H1 (cell line): Measurements from ENCODE around the gene MMP21. TPM values are rescaled to one million over a fixed set of nuclear protein-coding genes. Genes with fewer than 3 reads are reported as not detected.

Experiments
- CTCF ChIA-PET: fragments of 300-600 bp; sonication (Branson Sonifier 250); formaldehyde crosslinking; loops from one replicate; lab custom pipeline; 2021; ENCODE audit not compliant: partially characterized antibody; lab: Charles Lee
- POLR2A ChIA-PET: fragments of 300-600 bp; sonication (Branson Sonifier 250); formaldehyde crosslinking; loops from one replicate; lab custom pipeline; 2021; ENCODE audit warnings: inconsistent platforms; ENCODE audit not compliant: partially characterized antibody; lab: Charles Lee
- DNase-seq, 2 experiments: peaks; one replicate each; pipeline versions ENCODE4 v3.0.0 to v3.0.0-alpha.2; 2010 to 2022; ENCODE audit warnings: low spot score in 2 of 2, low read depth in 1 of 2, mixed read lengths in 1 of 2
- FAIRE-seq: peaks from 2 replicates; lab custom pipeline; 2011; peaks lifted over from hg19 to GRCh38; lab: Jason Lieb, UNC
- H2AFZ ChIP-seq: 2 replicates; pipeline ENCODE4 v1.8.1; 2012; ENCODE audit warnings: low read length, inconsistent platforms
- H2AK5ac ChIP-seq: 2 replicates; pipeline ENCODE4 v1.6.1; 2013; ENCODE audit warnings: low read depth, low read length
- H2BK120ac ChIP-seq: replicated peaks from 2 replicates; pipeline ENCODE3; 2013; ENCODE audit warnings: low read depth, low read length, inconsistent platforms
- H2BK12ac ChIP-seq: 2 replicates; pipeline ENCODE4 v1.6.1; 2013; ENCODE audit warnings: low read depth, low read length
- H2BK15ac ChIP-seq: 2 replicates; pipeline ENCODE4 v1.6.1; 2013; ENCODE audit warnings: low read length
- H2BK20ac ChIP-seq: 2 replicates; pipeline ENCODE4 v1.6.1; 2013; ENCODE audit warnings: low read length
- H2BK5ac ChIP-seq: 2 replicates; pipeline ENCODE4 v1.6.1; 2013; ENCODE audit warnings: low read depth, low read length
- H3K14ac ChIP-seq: 2 replicates; pipeline ENCODE4 v1.6.1; 2013; ENCODE audit warnings: inconsistent platforms; ENCODE audit not compliant: insufficient read length
- H3K18ac ChIP-seq: 2 replicates; pipeline ENCODE4 v1.6.1; 2013; ENCODE audit warnings: low read length; ENCODE audit errors: extremely low read depth
- H3K23ac ChIP-seq: 2 replicates; pipeline ENCODE4 v1.6.1; 2013; ENCODE audit warnings: inconsistent platforms; ENCODE audit not compliant: insufficient read length
- H3K23me2 ChIP-seq: 2 replicates; pipeline ENCODE4 v1.6.1; 2013; ENCODE audit warnings: low read depth, low read length
- H3K27ac ChIP-seq: 2 replicates; pipeline ENCODE4 v1.6.1; 2011; ENCODE audit warnings: low read depth, low read length, inconsistent platforms
- H3K27me3 ChIP-seq, 4 experiments: replicated peaks in 1 of 4; 1 replicate in 1 of 4; 2 replicates in 3 of 4; pipeline versions ENCODE4 v1.6.1 to v1.8.1; 2011 to 2013; ENCODE audit warnings: low read length in 3 of 4, mild to moderate bottlenecking in 3 of 4, inconsistent platforms in 2 of 4, mixed read lengths in 2 of 4, moderate library complexity in 1 of 4; ENCODE audit not compliant: control insufficient read depth in 3 of 4, insufficient read depth in 3 of 4; ENCODE audit errors: extremely low read depth in 1 of 4
- H3K36me3 ChIP-seq, 4 experiments: 2 replicates each; pipeline versions ENCODE4 v1.6.1 to v1.8.1; 2011 to 2013; ENCODE audit warnings: mild to moderate bottlenecking in 4 of 4, low read length in 3 of 4, moderate library complexity in 2 of 4, control low read depth in 1 of 4, inconsistent platforms in 1 of 4; ENCODE audit not compliant: insufficient read depth in 4 of 4, control insufficient read depth in 2 of 4
- H3K4ac ChIP-seq: replicated peaks from 2 replicates; pipeline ENCODE3; 2013; ENCODE audit warnings: low read length, low read depth, mixed read lengths, inconsistent platforms; ENCODE audit not compliant: insufficient read length
- H3K4me1 ChIP-seq, 4 experiments: replicated peaks in 1 of 4; 1 replicate in 1 of 4; 2 replicates in 3 of 4; pipeline versions ENCODE4 v1.6.1 to v1.8.1; 2011 to 2013; ENCODE audit warnings: low read length in 3 of 4, inconsistent platforms in 2 of 4, mixed read lengths in 1 of 4; ENCODE audit not compliant: insufficient read depth in 4 of 4, control insufficient read depth in 3 of 4
- H3K4me2 ChIP-seq, 2 experiments: 2 replicates each; pipeline versions ENCODE4 v1.6.1 to v1.8.1; 2011 to 2013; ENCODE audit warnings: low read depth in 2 of 2, low read length in 2 of 2, control low read depth in 1 of 2, inconsistent platforms in 1 of 2, mild to moderate bottlenecking in 1 of 2; ENCODE audit not compliant: insufficient read depth in 1 of 2
- H3K4me3 ChIP-seq, 4 experiments: fragments of 200-600, 300-600 bp in 1 of 4; sonication (generic), shearing (Covaris generic), sonication (Bioruptor Twin) in 1 of 4; 2 replicates each; pipeline versions ENCODE4 v1.5.1 to v1.8.1; 2011 to 2016; ENCODE audit warnings: low read length in 4 of 4, low read depth in 3 of 4, control low read depth in 2 of 4, inconsistent platforms in 2 of 4, mild to moderate bottlenecking in 2 of 4, mixed read lengths in 1 of 4, moderate library complexity in 1 of 4; ENCODE audit not compliant: insufficient read depth in 2 of 4; ENCODE audit errors: extremely low read depth in 1 of 4
- H3K56ac ChIP-seq: replicated peaks from 2 replicates; pipeline ENCODE3; 2013; ENCODE audit warnings: low read depth, mild to moderate bottlenecking, mixed read lengths, low read length, inconsistent platforms; ENCODE audit not compliant: insufficient read length
- H3K79me1 ChIP-seq: 2 replicates; pipeline ENCODE4 v1.6.1; 2013; ENCODE audit warnings: low read depth, low read length, control low read depth
- H3K79me2 ChIP-seq, 2 experiments: 2 replicates each; pipeline versions ENCODE4 v1.6.1 to v1.8.1; 2012 to 2013; ENCODE audit warnings: low read length in 2 of 2, mild to moderate bottlenecking in 2 of 2, inconsistent platforms in 1 of 2; ENCODE audit not compliant: insufficient read depth in 2 of 2, control insufficient read depth in 1 of 2
- H3K9ac ChIP-seq, 4 experiments: replicated peaks in 1 of 4; 1 replicate in 1 of 4; 2 replicates in 3 of 4; pipeline versions ENCODE4 v1.6.1 to v1.8.1; 2011 to 2013; ENCODE audit warnings: low read depth in 3 of 4, low read length in 3 of 4, control low read depth in 2 of 4, mild to moderate bottlenecking in 2 of 4, moderate library complexity in 2 of 4, inconsistent platforms in 1 of 4; ENCODE audit errors: extremely low read depth in 1 of 4
- H3K9me3 ChIP-seq, 2 experiments: 2 replicates each; pipeline versions ENCODE4 v1.6.1 to v1.8.1; 2012 to 2013; ENCODE audit warnings: mild to moderate bottlenecking in 2 of 2, moderate library complexity in 2 of 2, control low read depth in 1 of 2, inconsistent platforms in 1 of 2, low read depth in 1 of 2, low read length in 1 of 2, mixed read lengths in 1 of 2; ENCODE audit not compliant: insufficient read depth in 2 of 2
- H4K20me1 ChIP-seq, 2 experiments: replicated peaks in 1 of 2; 2 replicates each; pipeline versions ENCODE3 to v1.8.1; 2011 to 2013; ENCODE audit warnings: inconsistent platforms in 2 of 2, low read length in 2 of 2, mild to moderate bottlenecking in 1 of 2; ENCODE audit not compliant: insufficient read depth in 2 of 2, control insufficient read depth in 1 of 2
- H4K5ac ChIP-seq: 2 replicates; pipeline ENCODE4 v1.6.1; 2013; ENCODE audit warnings: low read length, low read depth, mixed read lengths, inconsistent platforms; ENCODE audit not compliant: insufficient read length
- H4K8ac ChIP-seq: 2 replicates; pipeline ENCODE4 v1.8.0; 2013; ENCODE audit warnings: mild to moderate bottlenecking, moderate library complexity, low read length, inconsistent platforms; ENCODE audit not compliant: insufficient read depth; ENCODE audit errors: extremely low read depth
- H4K91ac ChIP-seq: replicated peaks from 2 replicates; pipeline ENCODE3; 2013; ENCODE audit warnings: low read length, mixed read lengths, inconsistent platforms; ENCODE audit not compliant: insufficient read length
- RNF2 ChIP-seq: fragments of 200-900, 300-1000 bp; sonication (generic); IDR thresholded peaks from 2 replicates; pipeline ENCODE4 v1.7.1; 2016; ENCODE audit warnings: borderline replicate concordance, low read depth, mild to moderate bottlenecking, antibody characterized with exemption, low read length; ENCODE audit not compliant: poor library complexity, severe bottlenecking; ENCODE audit errors: missing control alignments
- WGBS, 2 experiments: shearing (Covaris generic) in 1 of 2; methylation state at CpG; one replicate each; pipeline versions ENCODE4 v1.1.6 to v1.1.7; 2013 to 2015; ENCODE audit warnings: low lambda C conversion rate in 2 of 2, mixed read lengths in 2 of 2, inconsistent platforms in 1 of 2, low coverage in 1 of 2, missing lambda C conversion rate in 1 of 2; ENCODE audit not compliant: insufficient replicate concordance in 2 of 2, insufficient coverage in 1 of 2, insufficient read length in 1 of 2; ENCODE audit errors: extremely low coverage in 1 of 2, missing lambda C conversion rate in 1 of 2; 5-methylcytosine and 5-hydroxymethylcytosine counted together
- polyA plus RNA-seq, 7 experiments: library from polyadenylated mRNA; depleted of rRNA in 3 of 7; stranded (reverse) in 5 of 7; unstranded in 2 of 7; fragments of >200 nt in 5 of 7; fragments of 200-250 nt in 2 of 7; gene quantifications; 1 replicate in 5 of 7; 2 replicates in 1 of 7; 4 replicates in 1 of 7; pipeline versions ENCODE4 v1.2.1 to v1.2.3, GENCODE V29; 2011 to 2013; ENCODE audit warnings: missing spikeins in 2 of 7, mixed read lengths in 2 of 7
- total RNA-seq: library from RNA; stranded (reverse); fragmentation: NEBNext Ultra II Directional; extraction: Animal tissue kit (Norgen Biotek cat#: 25700); gene quantifications from 2 replicates; pipeline ENCODE4 v1.2.1, GENCODE V29; 2021

The MMP21 gene
- total and polyA plus RNA-seq, 2 of the 8 experiments (the other 6 are each of a cell fraction or from before 2014, with no cell fraction given) = not detected

DNA sequence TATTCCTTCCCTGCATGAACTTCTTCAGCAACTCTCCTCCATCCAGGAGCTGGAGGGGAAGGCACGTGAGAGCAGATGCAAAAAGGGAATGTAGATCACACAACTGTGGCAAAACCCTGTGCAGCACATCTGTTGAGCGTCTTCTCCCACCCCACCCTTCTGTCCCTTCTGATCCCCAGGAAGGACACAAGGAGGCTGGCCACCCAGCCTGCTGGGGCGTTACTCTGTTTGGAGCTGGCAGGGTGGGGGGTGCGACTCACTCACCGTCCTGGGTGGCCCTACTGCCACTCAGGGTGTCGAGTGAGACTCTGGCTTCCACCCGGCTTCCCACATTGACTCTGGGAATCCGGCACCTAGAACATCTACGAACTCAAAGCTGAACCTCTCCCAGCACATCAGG, 10.2 kb upstream of the MMP21 start:
- Histone ChIP-seq H3K79me2 (no peaks in the 10 kb centered on the region), H3K56ac (no peak overlapping the region), H2AFZ (no peak overlapping the region), H2BK15ac (no peak overlapping the region), H4K91ac (no peak overlapping the region), H3K4me1 (no peaks in the 10 kb centered on the region; a peak in 1 of 7 replicates), H2BK20ac (no peak overlapping the region), H2BK12ac (no peak overlapping the region), H3K4me2 (no peak overlapping the region), H3K18ac (no peak overlapping the region), H3K14ac (no peak overlapping the region), H3K36me3 (no peaks in the 10 kb centered on the region; a peak in 2 of 8 replicates), H3K27ac (no peak overlapping the region), H4K20me1 (peaks cover 0 to 2% of the 10 kb centered on the region in 2 experiments), H4K8ac (no peak overlapping the region), H3K9ac (no peak overlapping the region), H2BK120ac (no peak overlapping the region), H3K23ac (no peak overlapping the region), H3K4me3 (no peak overlapping the region), H3K23me2 (no peaks in the 10 kb centered on the region), H3K27me3 (no peaks in the 10 kb centered on the region), H3K9me3 (no peaks in the 10 kb centered on the region), H3K4ac (no peak overlapping the region), H2BK5ac (no peak overlapping the region), H4K5ac (no peak overlapping the region), H3K79me1 (no peaks in the 10 kb centered on the region), H2AK5ac (no peak overlapping the region)
- POLR2A ChIA-PET = interaction anchor here (1.0 to 1.2 kb wide), 2 partner anchors 11 to 12 kb away, joined by 3 to 4 read pairs; no protein-coding TSS in a partner anchor
- WGBS, 2 experiments = 84% methylated on average over 9 of the region's 9 CpGs; no CpG with 5 or more reads in 1 of the 2 experiments
- FAIRE-seq (no peak), DNase-seq (no peak)
- TF ChIP-seq RNF2 = no peak
- CTCF ChIA-PET = interaction anchor here (0.6 kb wide), 1 partner anchor 51 kb away, joined by 4 read pairs; no protein-coding TSS in a partner anchor
